Progenitor cell of endocrine pancreas (in vitro differentiated cells): ENCODE measurements around the gene CCL22. TPM values are rescaled to one million over a fixed set of nuclear protein-coding genes. Genes with fewer than 3 reads are reported as not detected.

Experiments
- DNase-seq: peaks from one replicate; pipeline ENCODE4 v3.0.0; 2021; ENCODE audit warnings: low spot score; ENCODE audit not compliant: unreplicated experiment
- H3K27ac Mint-ChIP-seq: 2 replicates; pipeline ENCODE4 v1.8.0; 2021; ENCODE audit warnings: mild to moderate bottlenecking, moderate library complexity, mixed read lengths
- H3K27me3 Mint-ChIP-seq: 2 replicates; pipeline ENCODE4 v1.8.0; 2021; ENCODE audit warnings: mixed read lengths
- H3K36me3 Mint-ChIP-seq: 2 replicates; pipeline ENCODE4 v1.8.0; 2022; ENCODE audit warnings: mixed read lengths; ENCODE audit not compliant: insufficient read depth
- H3K4me1 Mint-ChIP-seq: 2 replicates; pipeline ENCODE4 v1.8.0; 2021; ENCODE audit warnings: low read depth, mixed read lengths
- H3K4me3 Mint-ChIP-seq: 2 replicates; pipeline ENCODE4 v1.8.0; 2021; ENCODE audit warnings: low read depth, mild to moderate bottlenecking, moderate library complexity, mixed read lengths
- H3K9me3 Mint-ChIP-seq: 2 replicates; pipeline ENCODE4 v1.8.0; 2021; ENCODE audit warnings: low read depth, mixed read lengths
- CTCF ChIP-seq: fragments of 200-600 bp; sonication (generic); IDR thresholded peaks from one replicate; pipeline ENCODE4 v1.5.0; 2021; ENCODE audit warnings: antibody characterized with exemption, mild to moderate bottlenecking; ENCODE audit not compliant: unreplicated experiment
- total RNA-seq: library from RNA; stranded (reverse); gene quantifications from 2 replicates; pipeline ENCODE4 v1.2.1, GENCODE V29; 2021

CCL22 gene
- total RNA-seq, 1 donor from 2014 or later = not detected

GRCh38 chr16:57347858-57348257 lies 10.7 kb upstream of the CCL22 start:
- TF ChIP-seq CTCF = no peak
- no peak for DNase-seq
- no peak overlapping the region for H3K4me3 Mint-ChIP-seq
- peaks cover 37% of the 10 kb centered on the region for H3K27me3 Mint-ChIP-seq
- H3K36me3 Mint-ChIP-seq = no peaks in the 10 kb centered on the region
- H3K27ac Mint-ChIP-seq = no peak overlapping the region
- H3K9me3 Mint-ChIP-seq = no peaks in the 10 kb centered on the region
- H3K4me1 Mint-ChIP-seq = no peaks in the 10 kb centered on the region

- Mint-ChIP-seq H3K36me3 (no peaks in the 10 kb centered on the region), H3K27ac (no peak overlapping the region), H3K9me3 (no peaks in the 10 kb centered on the region), H3K27me3 (peaks cover 37% of the 10 kb centered on the region), H3K4me3 (no peak overlapping the region), H3K4me1 (no peaks in the 10 kb centered on the region)
- DNase-seq = no peak
- TF ChIP-seq CTCF = no peak
Measured at GRCh38 chr16:57348327-57348726, 10.3 kb upstream of the CCL22 start.

- H3K36me3 Mint-ChIP-seq = no peaks in the 10 kb centered on the region
- peaks cover 34% of the 10 kb centered on the region for H3K27me3 Mint-ChIP-seq
- H3K4me3 Mint-ChIP-seq = no peak overlapping the region
- no peak overlapping the region for H3K27ac Mint-ChIP-seq
- DNase-seq = no peak
- no peaks in the 10 kb centered on the region for H3K9me3 Mint-ChIP-seq
- no peak for TF ChIP-seq CTCF
- no peaks in the 10 kb centered on the region for H3K4me1 Mint-ChIP-seq
Measured at GRCh38 chr16:57349212-57350031, 9.2 kb upstream of the CCL22 start.

- no peak for DNase-seq
- TF ChIP-seq CTCF = no peak
- Mint-ChIP-seq H3K27me3 (peaks cover 31% of the 10 kb centered on the region), H3K4me1 (no peaks in the 10 kb centered on the region), H3K27ac (no peak overlapping the region), H3K4me3 (no peak overlapping the region), H3K36me3 (no peaks in the 10 kb centered on the region), H3K9me3 (no peaks in the 10 kb centered on the region)
Measured at GRCh38 chr16:57352636-57353047, 5.9 kb upstream of the CCL22 start.

GRCh38 chr16:57354311-57354710 lies 4.3 kb upstream of the CCL22 start:
- Mint-ChIP-seq H3K4me1 (no peaks in the 10 kb centered on the region), H3K4me3 (no peak overlapping the region)

More at GRCh38 chr16:57354311-57354710, 4.3 kb upstream of the CCL22 start:
- no peak for TF ChIP-seq CTCF
- DNase-seq = no peak
- Mint-ChIP-seq H3K36me3 (no peaks in the 10 kb centered on the region), H3K27me3 (peaks cover 19% of the 10 kb centered on the region), H3K27ac (no peak overlapping the region), H3K9me3 (no peaks in the 10 kb centered on the region)
